HG02981 (cell line): ENCODE results near the gene PRKCB.

Experiments
- ATAC-seq: cut with Tn5 transposase; IDR thresholded peaks from one replicate; pipeline ENCODE4 v1.9.1; 2021; ENCODE audit warnings: mild to moderate bottlenecking, moderate library complexity; ENCODE audit not compliant: unreplicated experiment

PRKCB gene

GRCh38 chr16:23934610-23935236 is 98.9 kb downstream of the PRKCB start:
- ATAC-seq, result no peak

GRCh38 chr16:23940111-23940510 is 104.3 kb downstream of the PRKCB start:
- ATAC-seq, result no peak

GRCh38 chr16:23941025-23941424 is 105.2 kb downstream of the PRKCB start:
- ATAC-seq, result no peak

GRCh38 chr16:23941963-23942564 is 106.3 kb downstream of the PRKCB start:
- ATAC-seq, result no peak

- ATAC-seq, result no peak
These were observed 107.8 kb downstream of the PRKCB start for GRCh38 chr16:23943604-23944003.

GRCh38 chr16:23944381-23944780 is 108.6 kb downstream of the PRKCB start:
- ATAC-seq, result no peak

- no peak for ATAC-seq
These were observed 109.5 kb downstream of the PRKCB start for GRCh38 chr16:23945243-23945642.

GRCh38 chr16:23947838-23948237 is 112.1 kb downstream of the PRKCB start:
- no peak for ATAC-seq

- ATAC-seq, result no peak
These were observed 113.2 kb downstream of the PRKCB start for GRCh38 chr16:23948949-23949411.

- ATAC-seq, result peak; percentile 63
These were observed 114.0 kb downstream of the PRKCB start for GRCh38 chr16:23949630-23950290.

- no peak for ATAC-seq
These were observed 114.6 kb downstream of the PRKCB start for GRCh38 chr16:23950291-23950894.

GRCh38 chr16:23950898-23951297 is 115.1 kb downstream of the PRKCB start:
- no peak for ATAC-seq

- ATAC-seq, result no peak
These were observed 116.6 kb downstream of the PRKCB start for GRCh38 chr16:23952128-23952970.

- ATAC-seq, result no peak
These were observed 117.2 kb downstream of the PRKCB start for GRCh38 chr16:23952971-23953300.

GRCh38 chr16:23953476-23953875 is 117.7 kb downstream of the PRKCB start:
- no peak for ATAC-seq

- no peak for ATAC-seq
These were observed 119.3 kb downstream of the PRKCB start for GRCh38 chr16:23955088-23955487.

- no peak for ATAC-seq
These were observed 121.5 kb downstream of the PRKCB start for GRCh38 chr16:23957287-23957686.

- ATAC-seq, result no peak
These were observed 123.4 kb downstream of the PRKCB start for GRCh38 chr16:23959072-23959751.

GRCh38 chr16:23959752-23960072 is 123.9 kb downstream of the PRKCB start:
- ATAC-seq, result no peak

- no peak for ATAC-seq
These were observed 124.5 kb downstream of the PRKCB start for GRCh38 chr16:23960081-23960885.
